Measurements from ENCODE around the gene RBM20. TPM values are rescaled to one million over a fixed set of nuclear protein-coding genes. Genes with fewer than 3 reads are reported as not detected.

Gene RBM20
- total RNA-seq, 4 donors from 2014 or later = 1.6 to 18.6 (median 3.2) TPM

DNA sequence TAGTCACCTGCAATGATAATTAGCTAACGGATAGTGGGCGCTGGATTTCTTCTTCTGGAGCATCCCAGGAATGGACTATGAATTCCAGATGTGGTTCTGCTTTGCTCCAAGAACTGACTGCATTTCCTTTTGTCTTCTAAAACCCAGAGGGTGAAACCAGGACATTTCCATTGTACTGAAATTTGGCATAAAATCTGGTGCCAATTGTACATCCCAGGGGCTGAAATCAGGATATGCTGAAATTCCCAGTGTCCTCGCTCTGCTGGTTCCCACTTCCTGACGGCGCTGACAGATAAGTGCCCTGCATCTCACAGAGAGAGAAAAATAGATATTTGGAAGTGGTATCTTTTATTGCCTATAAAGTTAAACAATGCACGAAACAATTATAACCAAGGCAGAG is 31.9 kb downstream of the RBM20 start:
- Histone ChIP-seq H3K9me3 (no peaks in the 10 kb centered on the region), H3K4me1 (peaks cover 14% of the 10 kb centered on the region), H3K4me3 (no peak overlapping the region), H3K27ac (no peak overlapping the region), H3K27me3 (no peaks in the 10 kb centered on the region), H3K36me3 (no peaks in the 10 kb centered on the region)
- TF ChIP-seq POLR2A (IDR thresholded peaks at IDR 0.05) (no peak), POLR2AphosphoS5 (IDR thresholded peaks at IDR 0.05) (no peak), EP300 (IDR thresholded peaks at IDR 0.05) (no peak)
- TF ChIP-seq, protein P1, sequence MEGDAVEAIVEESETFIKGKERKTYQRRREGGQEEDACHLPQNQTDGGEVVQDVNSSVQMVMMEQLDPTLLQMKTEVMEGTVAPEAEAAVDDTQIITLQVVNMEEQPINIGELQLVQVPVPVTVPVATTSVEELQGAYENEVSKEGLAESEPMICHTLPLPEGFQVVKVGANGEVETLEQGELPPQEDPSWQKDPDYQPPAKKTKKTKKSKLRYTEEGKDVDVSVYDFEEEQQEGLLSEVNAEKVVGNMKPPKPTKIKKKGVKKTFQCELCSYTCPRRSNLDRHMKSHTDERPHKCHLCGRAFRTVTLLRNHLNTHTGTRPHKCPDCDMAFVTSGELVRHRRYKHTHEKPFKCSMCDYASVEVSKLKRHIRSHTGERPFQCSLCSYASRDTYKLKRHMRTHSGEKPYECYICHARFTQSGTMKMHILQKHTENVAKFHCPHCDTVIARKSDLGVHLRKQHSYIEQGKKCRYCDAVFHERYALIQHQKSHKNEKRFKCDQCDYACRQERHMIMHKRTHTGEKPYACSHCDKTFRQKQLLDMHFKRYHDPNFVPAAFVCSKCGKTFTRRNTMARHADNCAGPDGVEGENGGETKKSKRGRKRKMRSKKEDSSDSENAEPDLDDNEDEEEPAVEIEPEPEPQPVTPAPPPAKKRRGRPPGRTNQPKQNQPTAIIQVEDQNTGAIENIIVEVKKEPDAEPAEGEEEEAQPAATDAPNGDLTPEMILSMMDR (IDR thresholded peaks at IDR 0.05) = no peak
- WGBS = 54% methylated on average over 6 of the region's 6 CpGs
- no peak for DNase-seq (ENCODE audit: low spot score in 2 of 2)

DNA sequence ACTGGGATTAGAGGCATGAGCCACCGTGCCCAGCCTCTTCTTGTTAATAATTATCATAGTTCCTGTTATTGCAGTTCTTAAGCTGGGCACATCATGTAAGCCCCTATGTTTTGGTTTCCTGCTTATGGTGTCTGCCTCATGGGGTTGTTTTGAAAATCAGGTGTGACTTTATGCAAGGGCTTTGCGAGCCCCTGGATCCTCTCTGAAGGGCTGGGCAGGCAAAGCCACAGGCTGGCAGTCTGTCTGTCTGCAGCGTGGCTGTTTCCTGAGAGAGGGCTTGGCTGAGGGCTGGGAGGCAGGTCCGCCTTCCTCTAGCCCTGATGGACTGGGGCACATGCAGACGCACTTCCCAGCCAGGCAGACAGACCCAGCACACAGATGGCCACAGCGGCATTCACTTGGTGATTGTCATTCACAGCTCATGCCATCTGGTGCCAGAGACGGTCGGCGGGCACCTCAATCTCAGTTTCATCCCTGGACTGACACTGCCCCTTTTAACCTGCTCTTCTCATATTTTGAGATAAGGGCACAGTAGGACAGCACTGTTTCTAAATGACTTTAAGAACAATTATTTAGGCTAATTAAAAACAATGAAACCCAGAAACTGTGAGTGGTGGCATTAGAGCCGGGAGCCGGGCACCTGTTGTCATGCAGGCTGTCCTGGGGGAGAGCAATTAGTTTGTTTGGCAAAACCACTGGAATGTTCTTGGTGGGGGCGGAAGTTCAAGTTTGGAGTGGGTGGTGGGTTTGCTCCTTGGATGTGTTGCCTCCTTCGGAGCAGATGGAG is 35.5 kb downstream of the RBM20 start:
- Histone ChIP-seq H3K9me3 (no peaks in the 10 kb centered on the region), H3K27me3 (no peaks in the 10 kb centered on the region)
- no peak for DNase-seq (ENCODE audit: low spot score in 2 of 2)

DNA sequence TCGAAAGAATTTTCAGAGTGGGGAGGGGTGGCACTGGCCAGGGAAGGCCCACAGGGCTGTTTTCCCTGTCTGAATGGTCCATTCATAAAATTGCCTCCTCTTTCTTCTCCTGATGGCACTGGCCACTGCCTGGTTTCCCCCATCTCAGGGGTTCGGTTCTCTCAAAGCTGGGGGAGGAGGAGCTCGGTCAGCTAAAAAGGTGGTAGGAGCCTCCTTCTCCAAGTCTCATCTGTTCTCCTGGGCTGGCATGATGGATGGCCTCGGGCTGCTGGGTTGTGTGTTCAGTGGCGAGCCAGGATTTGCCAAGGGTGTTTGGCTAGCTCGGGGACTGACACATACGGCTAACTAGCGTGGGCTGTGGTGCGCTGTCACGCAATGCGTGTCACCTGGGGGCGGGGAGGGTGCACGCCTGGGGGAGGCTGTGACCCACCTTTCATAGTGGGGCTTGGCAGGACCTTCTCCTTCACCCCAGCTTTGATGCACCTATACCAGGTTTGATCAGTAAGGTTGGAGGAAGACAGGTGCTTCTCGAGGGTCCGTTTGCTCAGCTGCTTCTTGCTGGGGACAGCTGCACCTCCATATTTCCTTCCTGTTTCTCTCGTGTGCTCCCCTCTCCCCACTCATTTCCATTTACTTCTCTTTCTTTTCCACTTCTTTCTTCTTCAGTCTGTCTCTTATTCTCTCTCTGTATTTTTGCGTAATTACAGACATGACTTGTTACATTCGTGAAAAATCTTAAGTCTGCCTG is 36.3 kb downstream of the RBM20 start:
- Histone ChIP-seq H3K27me3 (no peaks in the 10 kb centered on the region), H3K4me3 (no peak overlapping the region), H3K4me1 (peaks cover 4% of the 10 kb centered on the region), H3K9me3 (no peaks in the 10 kb centered on the region), H3K36me3 (no peaks in the 10 kb centered on the region), H3K27ac (no peak overlapping the region)
- no peak for DNase-seq (ENCODE audit: low spot score in 2 of 2)
- WGBS = 60% methylated on average over 17 of the region's 18 CpGs
- TF ChIP-seq, protein P1 (IDR thresholded peaks at IDR 0.05) = no peak
- TF ChIP-seq EP300 (IDR thresholded peaks at IDR 0.05) (no peak), POLR2A (IDR thresholded peaks at IDR 0.05) (no peak), POLR2AphosphoS5 (IDR thresholded peaks at IDR 0.05) (no peak)

More for the DNA sequence above, 35.5 kb downstream of the RBM20 start:
- Histone ChIP-seq H3K36me3 (no peaks in the 10 kb centered on the region), H3K4me3 (no peak overlapping the region), H3K27ac (no peak overlapping the region), H3K4me1 (peaks cover 4% of the 10 kb centered on the region)
- TF ChIP-seq EP300 (IDR thresholded peaks at IDR 0.05) (no peak), POLR2A (IDR thresholded peaks at IDR 0.05) (no peak), POLR2AphosphoS5 (IDR thresholded peaks at IDR 0.05) (no peak)
- TF ChIP-seq, protein P1 (IDR thresholded peaks at IDR 0.05) = no peak
- WGBS = 74% methylated on average over 10 of the region's 13 CpGs

DNA sequence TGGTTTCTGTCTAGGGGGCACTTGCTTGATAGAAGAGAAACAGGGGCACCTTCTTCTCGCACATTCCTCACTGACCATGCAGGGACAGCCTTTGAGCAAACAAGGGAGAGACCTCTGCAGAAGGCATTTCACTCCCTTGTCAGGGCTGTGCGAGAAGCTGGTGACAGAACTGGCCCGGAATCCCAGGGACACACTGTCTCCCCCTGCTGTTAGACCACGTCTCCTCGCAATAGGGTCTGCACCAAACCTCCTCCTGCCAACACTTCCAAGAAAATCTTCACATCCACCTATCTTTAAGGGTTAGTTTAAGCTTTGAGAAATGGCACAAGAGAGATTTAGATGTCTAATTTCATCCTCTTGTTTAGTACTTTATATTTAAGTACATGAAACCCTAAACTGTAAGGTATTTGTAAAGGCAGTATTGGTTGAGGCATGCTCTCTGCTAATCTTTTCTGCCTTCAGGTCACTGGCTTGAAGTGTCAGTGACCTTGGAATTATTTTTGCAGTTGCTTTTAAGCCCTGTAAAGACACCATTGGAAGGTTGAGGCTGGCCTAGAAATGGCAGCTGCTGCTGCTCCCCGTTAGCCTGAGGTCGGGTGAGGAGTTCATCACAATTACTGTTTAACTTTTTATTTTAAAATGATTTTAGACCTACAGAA is 37.0 kb downstream of the RBM20 start:
- Histone ChIP-seq H3K36me3 (no peaks in the 10 kb centered on the region), H3K27me3 (no peaks in the 10 kb centered on the region), H3K4me1 (no peaks in the 10 kb centered on the region), H3K4me3 (no peak overlapping the region), H3K27ac (no peak overlapping the region), H3K9me3 (no peaks in the 10 kb centered on the region)
- 72% methylated on average over 7 of the region's 7 CpGs for WGBS
- no peak for DNase-seq (ENCODE audit: low spot score in 2 of 2)
- no peak for TF ChIP-seq POLR2A (IDR thresholded peaks at IDR 0.05)
- no peak for TF ChIP-seq POLR2AphosphoS5 (IDR thresholded peaks at IDR 0.05)
- TF ChIP-seq, protein P1 (IDR thresholded peaks at IDR 0.05) = no peak
- no peak for TF ChIP-seq EP300 (IDR thresholded peaks at IDR 0.05)

DNA sequence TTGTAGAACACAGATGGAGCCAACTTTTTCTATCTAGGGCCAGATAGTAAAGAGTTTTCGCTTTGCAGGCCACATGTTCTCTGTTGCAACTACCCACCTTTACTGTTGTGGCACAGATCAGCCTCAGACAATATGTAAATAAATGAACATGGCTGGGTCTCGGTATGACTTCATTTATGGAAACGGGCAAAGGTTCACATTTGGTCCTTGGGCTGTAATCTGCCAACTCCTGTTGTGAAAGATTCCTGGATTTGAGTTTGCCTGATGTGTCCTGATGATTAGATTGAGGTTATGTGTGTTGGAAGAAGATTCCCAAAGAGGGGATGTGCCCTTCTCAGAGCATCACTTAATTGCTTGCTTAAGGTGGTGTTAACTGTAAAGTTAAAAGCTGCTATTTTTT is 38.2 kb downstream of the RBM20 start:
- Histone ChIP-seq H3K27me3 (no peaks in the 10 kb centered on the region), H3K9me3 (no peaks in the 10 kb centered on the region), H3K4me1 (no peaks in the 10 kb centered on the region), H3K27ac (no peak overlapping the region), H3K36me3 (no peaks in the 10 kb centered on the region), H3K4me3 (no peak overlapping the region)
- WGBS = 82% methylated on average over 3 of the region's 3 CpGs
- TF ChIP-seq POLR2A (IDR thresholded peaks at IDR 0.05) = no peak
- no peak for TF ChIP-seq EP300 (IDR thresholded peaks at IDR 0.05)
- TF ChIP-seq POLR2AphosphoS5 (IDR thresholded peaks at IDR 0.05) = no peak
- TF ChIP-seq, protein P1 (IDR thresholded peaks at IDR 0.05) = no peak
- DNase-seq (ENCODE audit: low spot score in 2 of 2) = no peak

Data from suprapubic skin (tissue), 4 donors.